ENCODE data around the gene PDXK. TPM values are rescaled to one million over a fixed set of nuclear protein-coding genes. Genes with fewer than 3 reads are reported as not detected.

Gene PDXK
- total RNA-seq, 1 experiment from 2014 or later = 114 TPM

DNA sequence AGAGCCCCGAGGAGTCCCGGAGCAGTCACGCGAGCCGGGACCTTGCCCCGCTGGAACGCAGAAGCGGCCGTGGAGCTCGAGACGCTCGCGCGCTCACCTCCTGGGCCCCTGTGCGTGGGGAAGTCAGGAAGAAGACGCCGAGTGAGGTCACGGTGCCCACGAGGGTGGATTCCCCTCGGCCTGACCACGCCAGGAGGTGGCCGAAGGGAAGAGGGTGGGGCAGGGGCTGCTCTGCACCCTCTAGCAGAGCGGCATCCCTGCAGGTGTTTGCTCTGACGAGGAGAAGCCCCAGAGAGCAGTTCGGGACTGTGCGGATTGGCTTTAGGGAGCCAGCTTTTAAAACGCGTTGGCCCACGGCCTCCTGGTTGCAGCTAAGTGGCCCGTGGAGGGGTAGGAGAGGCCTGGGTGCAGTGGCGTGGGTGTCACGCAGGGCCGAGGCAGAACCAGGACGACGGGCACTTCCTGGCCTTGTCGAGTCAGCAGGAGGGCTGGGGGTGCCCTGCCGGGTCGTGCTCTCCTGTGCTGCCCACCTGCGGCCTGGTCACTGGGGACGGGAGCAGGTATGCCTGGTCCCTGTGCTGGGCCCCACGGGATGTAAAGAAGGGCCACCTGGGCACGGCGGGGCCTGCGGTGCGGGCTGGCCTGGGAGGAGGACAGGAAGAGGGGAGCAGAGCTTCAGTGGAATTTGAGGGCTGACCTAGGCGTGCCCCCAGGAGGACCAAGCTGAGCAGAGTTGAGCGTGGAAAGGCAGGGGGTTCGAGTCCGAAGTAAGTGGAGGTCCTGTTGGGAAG is 1.0 kb downstream of the PDXK start:
- H3K9me3 ChIP-seq (ENCODE audit: low read depth, low read length, poor library complexity, severe bottlenecking) = no peaks in the 10 kb centered on the region
- H3K27ac ChIP-seq (ENCODE audit: low read depth, low read length, poor library complexity, severe bottlenecking) = peak overlapping the region; percentile 91
- ChIA-PET POLR2A (ENCODE audit: low non-redundant PET) (interaction anchor here (0.6 kb wide), 1 partner anchor 819 kb away, joined by 3 read pairs; no protein-coding TSS in a partner anchor), CTCF (no interaction called here)
- peak overlapping the region; percentile 99 for H3K4me3 ChIP-seq (ENCODE audit: low read depth, low read length, poor library complexity, severe bottlenecking)
- H3K36me3 ChIP-seq (ENCODE audit: insufficient read depth, low read length, poor library complexity, severe bottlenecking) = peaks cover 5% of the 10 kb centered on the region
- TF ChIP-seq EZH2 (IDR thresholded peaks at IDR 0.05; ENCODE audit: borderline replicate concordance, low read depth, low read length, poor library complexity, severe bottlenecking) = no peak
- TF ChIP-seq, protein P1, sequence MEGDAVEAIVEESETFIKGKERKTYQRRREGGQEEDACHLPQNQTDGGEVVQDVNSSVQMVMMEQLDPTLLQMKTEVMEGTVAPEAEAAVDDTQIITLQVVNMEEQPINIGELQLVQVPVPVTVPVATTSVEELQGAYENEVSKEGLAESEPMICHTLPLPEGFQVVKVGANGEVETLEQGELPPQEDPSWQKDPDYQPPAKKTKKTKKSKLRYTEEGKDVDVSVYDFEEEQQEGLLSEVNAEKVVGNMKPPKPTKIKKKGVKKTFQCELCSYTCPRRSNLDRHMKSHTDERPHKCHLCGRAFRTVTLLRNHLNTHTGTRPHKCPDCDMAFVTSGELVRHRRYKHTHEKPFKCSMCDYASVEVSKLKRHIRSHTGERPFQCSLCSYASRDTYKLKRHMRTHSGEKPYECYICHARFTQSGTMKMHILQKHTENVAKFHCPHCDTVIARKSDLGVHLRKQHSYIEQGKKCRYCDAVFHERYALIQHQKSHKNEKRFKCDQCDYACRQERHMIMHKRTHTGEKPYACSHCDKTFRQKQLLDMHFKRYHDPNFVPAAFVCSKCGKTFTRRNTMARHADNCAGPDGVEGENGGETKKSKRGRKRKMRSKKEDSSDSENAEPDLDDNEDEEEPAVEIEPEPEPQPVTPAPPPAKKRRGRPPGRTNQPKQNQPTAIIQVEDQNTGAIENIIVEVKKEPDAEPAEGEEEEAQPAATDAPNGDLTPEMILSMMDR (conservative IDR thresholded peaks at IDR 0.05; ENCODE audit: low read depth, low read length) = no peak
- BruUV-seq (replicated peaks) = no TSS peak
- H3K4me1 ChIP-seq (ENCODE audit: insufficient read depth, low read length, poor library complexity, severe bottlenecking) = peaks cover 11% of the 10 kb centered on the region
- no peaks in the 10 kb centered on the region for H3K27me3 ChIP-seq (replicated peaks; ENCODE audit: insufficient read depth, low read depth, low read length, poor library complexity)
- intact Hi-C loops (cut with micrococcal nuclease; ENCODE audit: unreplicated experiment) = no loop called here
- no peak for DNase-seq (ENCODE audit: low spot score)

DNA sequence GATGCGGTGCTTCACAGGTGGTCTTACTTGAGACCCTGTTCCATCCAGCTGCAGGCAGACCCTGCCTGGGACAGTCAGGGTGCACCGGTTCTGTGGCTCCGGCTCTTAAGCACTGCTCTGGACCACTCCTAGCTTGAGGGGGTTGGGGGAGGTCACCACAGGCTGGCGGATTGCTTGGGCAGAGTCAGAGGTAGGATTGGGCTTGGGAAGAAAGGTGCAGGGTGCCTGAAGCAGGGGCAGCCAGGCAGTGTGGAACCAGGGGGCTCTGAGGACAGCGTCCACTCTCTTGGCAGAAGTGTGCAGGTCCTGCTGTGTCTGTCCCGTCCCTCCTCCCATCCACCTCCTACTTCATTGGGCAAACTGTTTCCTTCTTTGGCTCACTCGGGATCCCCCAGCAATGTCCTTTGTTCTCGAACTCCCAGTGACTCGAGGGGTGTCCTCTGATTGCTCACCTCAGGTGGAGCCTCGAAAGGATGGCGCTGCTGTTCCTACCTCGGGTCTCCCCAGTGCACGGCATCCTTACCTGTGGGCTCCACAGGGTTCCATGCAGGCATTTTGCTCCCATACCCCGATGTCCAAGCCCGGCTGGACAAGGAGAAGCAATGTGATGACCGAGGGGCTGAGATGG is 1.7 kb downstream of the PDXK start:
- Histone ChIP-seq H3K27me3 (replicated peaks; ENCODE audit: insufficient read depth, low read depth, low read length, poor library complexity) (no peaks in the 10 kb centered on the region), H3K36me3 (ENCODE audit: insufficient read depth, low read length, poor library complexity, severe bottlenecking) (peaks cover 5% of the 10 kb centered on the region), H3K9me3 (ENCODE audit: low read depth, low read length, poor library complexity, severe bottlenecking) (no peaks in the 10 kb centered on the region), H3K4me3 (ENCODE audit: low read depth, low read length, poor library complexity, severe bottlenecking) (peak overlapping the region; percentile 99), H3K4me1 (ENCODE audit: insufficient read depth, low read length, poor library complexity, severe bottlenecking) (peaks cover 18% of the 10 kb centered on the region), H3K27ac (ENCODE audit: low read depth, low read length, poor library complexity, severe bottlenecking) (no peak overlapping the region)
- ChIA-PET CTCF (no interaction called here), POLR2A (ENCODE audit: low non-redundant PET) (no interaction called here)
- no peak for DNase-seq (ENCODE audit: low spot score)
- intact Hi-C loops (cut with micrococcal nuclease; ENCODE audit: unreplicated experiment) = no loop called here
- TF ChIP-seq, protein P1 (conservative IDR thresholded peaks at IDR 0.05; ENCODE audit: low read depth, low read length) = no peak
- TF ChIP-seq EZH2 (IDR thresholded peaks at IDR 0.05; ENCODE audit: borderline replicate concordance, low read depth, low read length, poor library complexity, severe bottlenecking) = no peak
- no TSS peak for BruUV-seq (replicated peaks)

DNA sequence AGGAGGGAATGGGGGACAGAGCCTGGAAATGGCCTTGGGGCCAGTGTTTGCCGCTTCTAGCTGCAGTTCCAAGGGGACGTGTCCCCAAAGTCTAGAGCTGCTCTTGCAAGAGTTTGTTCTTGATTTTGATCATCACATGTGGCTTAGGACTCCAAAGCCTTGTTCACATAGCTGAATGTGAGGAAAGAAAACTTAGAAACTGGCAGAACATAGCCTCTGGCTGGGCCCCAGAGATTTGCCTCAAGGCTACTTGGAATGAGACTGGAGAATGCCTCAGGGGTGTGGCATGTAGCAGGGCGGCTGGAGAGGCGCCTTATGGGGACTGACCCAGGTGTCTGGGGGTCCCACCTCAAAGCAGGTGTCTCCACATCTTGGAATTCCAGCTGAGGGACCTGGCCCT is 2.3 kb downstream of the PDXK start:
- Histone ChIP-seq H3K9me3 (ENCODE audit: low read depth, low read length, poor library complexity, severe bottlenecking) (no peaks in the 10 kb centered on the region), H3K4me1 (ENCODE audit: insufficient read depth, low read length, poor library complexity, severe bottlenecking) (peaks cover 24% of the 10 kb centered on the region), H3K36me3 (ENCODE audit: insufficient read depth, low read length, poor library complexity, severe bottlenecking) (peaks cover 5% of the 10 kb centered on the region), H3K27ac (ENCODE audit: low read depth, low read length, poor library complexity, severe bottlenecking) (no peak overlapping the region), H3K27me3 (replicated peaks; ENCODE audit: insufficient read depth, low read depth, low read length, poor library complexity) (no peaks in the 10 kb centered on the region), H3K4me3 (ENCODE audit: low read depth, low read length, poor library complexity, severe bottlenecking) (peak overlapping the region; percentile 99)
- POLR2A ChIA-PET (ENCODE audit: low non-redundant PET) = no interaction called here
- CTCF ChIA-PET = no interaction called here
- no TSS peak for BruUV-seq (replicated peaks)
- intact Hi-C loops (cut with micrococcal nuclease; ENCODE audit: unreplicated experiment) = no loop called here
- TF ChIP-seq EZH2 (IDR thresholded peaks at IDR 0.05; ENCODE audit: borderline replicate concordance, low read depth, low read length, poor library complexity, severe bottlenecking) = no peak
- TF ChIP-seq, protein P1 (conservative IDR thresholded peaks at IDR 0.05; ENCODE audit: low read depth, low read length) = no peak
- no peak for DNase-seq (ENCODE audit: low spot score)

Measured in A673 (cell line).